Umbilical cord (tissue), 2 donors: ENCODE results near the gene MICAL2. TPM values are rescaled to one million over a fixed set of nuclear protein-coding genes. Genes with fewer than 3 reads are reported as not detected.

Source experiments
- DNase-seq: peaks from one replicate; pipeline ENCODE4 v3.0.0-alpha.2; 2015; ENCODE audit warnings: low spot score
- total RNA-seq: library from RNA; depleted of rRNA; stranded (reverse); fragments of >200 nt; gene quantifications from one replicate; pipeline ENCODE4 v1.2.3, GENCODE V29; 2014; ENCODE audit warnings: low replicate concordance; ENCODE audit not compliant: insufficient read depth

Gene MICAL2
- total RNA-seq, 1 donor from 2014 or later: 59.9 TPM

DNA sequence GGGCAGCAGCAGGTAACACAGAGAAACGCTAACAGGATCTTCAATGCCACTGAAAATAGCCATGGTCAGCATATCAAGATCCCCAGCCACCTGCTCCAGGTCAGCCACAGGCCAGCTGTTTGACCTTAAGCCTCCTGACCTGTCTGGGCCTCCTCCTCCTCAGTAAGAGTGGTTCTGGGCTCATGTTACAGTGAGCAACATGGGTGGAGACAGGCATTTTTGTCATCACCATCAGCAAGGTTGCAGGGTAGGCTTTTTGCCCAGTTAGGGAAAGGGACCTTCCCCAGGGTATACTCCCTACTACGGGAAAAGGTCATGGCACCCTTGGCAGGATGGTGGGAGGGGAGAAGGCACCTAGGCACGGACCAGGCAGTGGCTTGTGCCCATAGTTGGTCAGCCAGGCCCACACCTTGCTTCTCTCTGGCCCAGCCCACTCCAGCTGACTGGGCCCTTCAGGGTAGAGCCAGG is 135.2 kb downstream of the MICAL2 start:
- DNase-seq: no peak

DNA sequence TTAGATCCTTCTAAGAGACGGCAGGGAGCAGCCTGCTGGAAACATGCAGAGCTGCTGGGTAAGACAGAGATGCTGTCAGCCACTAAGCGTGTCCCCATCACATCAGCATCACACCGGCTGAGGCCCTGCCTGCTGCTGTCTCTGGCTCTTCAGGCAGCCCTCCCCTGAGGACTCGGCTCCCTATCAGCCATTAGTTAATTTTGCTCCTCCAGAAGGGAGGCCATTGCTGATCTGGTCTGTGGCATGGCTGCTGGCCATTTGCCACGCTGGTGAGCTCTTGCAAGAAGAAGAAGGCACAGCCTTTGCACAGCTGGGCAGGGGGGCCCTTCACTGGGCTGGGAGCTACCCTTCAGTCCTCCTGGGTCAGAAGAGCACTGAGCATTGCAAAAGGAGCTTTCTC is 135.8 kb downstream of the MICAL2 start:
- no peak for DNase-seq

DNA sequence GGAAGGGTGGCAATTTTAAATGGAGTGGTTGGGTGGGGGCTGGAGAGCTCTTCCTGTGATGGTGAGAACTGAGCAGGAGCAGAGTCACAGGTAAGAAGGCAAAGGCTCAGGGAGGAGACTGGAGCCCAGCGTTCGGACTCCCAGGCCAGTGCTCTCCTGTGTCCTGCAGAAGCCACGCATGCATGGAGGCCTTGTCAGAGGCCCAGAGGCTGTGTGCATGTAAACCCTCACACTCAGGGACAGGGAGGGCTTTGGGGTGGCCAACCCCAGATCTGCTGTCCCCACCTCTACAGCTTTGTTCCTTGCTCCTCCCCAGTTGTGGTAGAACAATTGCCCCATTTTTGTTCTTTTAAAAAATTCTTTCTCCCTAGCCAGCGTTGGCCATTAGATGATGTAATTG is 136.6 kb downstream of the MICAL2 start:
- no peak for DNase-seq

DNA sequence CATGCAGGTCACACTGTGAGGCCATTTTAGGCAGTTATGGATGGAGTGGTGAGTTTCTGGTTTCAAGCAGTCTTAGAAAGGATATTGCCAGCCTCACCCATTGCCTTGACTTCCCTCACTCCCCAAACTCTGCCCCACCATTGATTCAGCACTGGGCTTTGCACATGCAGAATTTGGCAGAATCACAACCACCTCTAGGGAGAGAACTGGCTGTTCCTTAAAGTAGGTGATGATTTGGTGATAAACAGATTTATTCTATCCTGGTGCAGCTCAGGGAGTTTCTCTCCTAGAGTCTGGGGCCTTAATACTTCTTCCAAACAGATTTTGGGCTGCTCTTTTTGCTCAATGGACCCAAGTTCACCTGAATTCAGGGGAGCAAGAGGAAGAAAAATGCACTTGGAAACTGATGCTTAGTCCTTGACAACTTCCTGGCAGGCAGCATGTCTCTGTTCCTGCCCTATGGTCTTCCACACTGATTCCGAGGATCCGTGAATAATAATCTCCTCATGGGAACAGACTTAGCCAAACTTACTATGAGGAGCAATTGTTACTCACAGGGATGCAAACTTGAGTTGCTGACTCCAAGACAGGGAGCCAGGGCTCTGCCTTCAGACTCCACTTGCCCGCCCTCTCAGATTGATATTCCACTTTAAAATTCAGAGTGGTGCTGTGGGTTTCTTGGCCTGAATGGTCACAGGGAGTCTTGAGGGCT is 137.3 kb downstream of the MICAL2 start:
- DNase-seq: no peak

DNA sequence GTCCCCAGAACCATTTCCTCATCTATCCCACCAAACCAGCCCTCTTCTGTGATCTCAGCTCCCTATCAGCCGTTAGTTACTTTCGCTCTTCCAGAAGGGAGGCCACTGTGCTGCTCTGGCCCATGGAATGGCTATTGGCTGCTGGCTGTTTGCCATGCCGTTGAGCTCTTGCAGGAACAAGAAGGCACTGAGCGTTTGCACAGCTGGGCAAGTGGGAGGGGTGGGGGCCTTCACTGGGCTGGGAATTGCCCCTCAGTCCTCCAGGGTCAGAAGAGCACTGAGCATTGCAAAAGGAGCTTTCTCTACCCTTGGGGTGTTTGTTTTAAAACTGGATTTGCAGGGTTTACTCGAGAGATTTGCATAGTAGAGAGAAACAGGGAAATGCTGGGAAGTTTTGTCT is 137.9 kb downstream of the MICAL2 start:
- DNase-seq: peak; percentile 61

DNA sequence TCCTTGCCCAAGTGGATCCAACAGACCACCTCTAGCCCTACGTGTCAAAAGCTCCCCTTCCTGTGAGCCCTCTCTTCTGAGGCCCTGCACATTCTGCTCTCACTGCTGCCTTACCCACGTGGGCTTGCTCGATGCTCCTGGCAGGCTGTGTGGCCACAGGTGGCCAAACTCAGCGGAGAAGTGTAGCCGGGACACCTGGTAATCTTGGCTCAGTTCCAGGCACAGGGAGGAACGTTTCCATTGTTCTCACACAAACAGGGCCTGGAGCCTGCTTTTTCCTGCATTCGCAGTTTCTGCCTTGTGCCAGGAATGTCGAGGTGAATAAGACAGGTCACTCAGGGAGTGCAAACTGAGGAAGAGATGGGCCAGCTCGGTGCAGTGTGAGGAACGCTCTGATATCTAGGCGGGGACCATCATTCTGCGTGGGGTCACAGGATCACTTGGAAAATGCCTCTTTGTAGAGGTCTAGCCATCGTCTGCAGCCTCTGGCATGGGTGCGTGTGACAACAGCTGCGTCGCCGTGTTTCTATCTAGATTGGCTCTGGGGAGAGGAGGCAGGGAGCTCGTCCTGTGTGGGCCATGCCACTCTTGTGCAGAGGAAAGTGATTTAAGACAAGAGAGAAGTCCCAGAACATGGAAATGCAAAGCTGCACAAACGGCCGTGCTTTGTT is 139.3 kb downstream of the MICAL2 start:
- no peak for DNase-seq

DNA sequence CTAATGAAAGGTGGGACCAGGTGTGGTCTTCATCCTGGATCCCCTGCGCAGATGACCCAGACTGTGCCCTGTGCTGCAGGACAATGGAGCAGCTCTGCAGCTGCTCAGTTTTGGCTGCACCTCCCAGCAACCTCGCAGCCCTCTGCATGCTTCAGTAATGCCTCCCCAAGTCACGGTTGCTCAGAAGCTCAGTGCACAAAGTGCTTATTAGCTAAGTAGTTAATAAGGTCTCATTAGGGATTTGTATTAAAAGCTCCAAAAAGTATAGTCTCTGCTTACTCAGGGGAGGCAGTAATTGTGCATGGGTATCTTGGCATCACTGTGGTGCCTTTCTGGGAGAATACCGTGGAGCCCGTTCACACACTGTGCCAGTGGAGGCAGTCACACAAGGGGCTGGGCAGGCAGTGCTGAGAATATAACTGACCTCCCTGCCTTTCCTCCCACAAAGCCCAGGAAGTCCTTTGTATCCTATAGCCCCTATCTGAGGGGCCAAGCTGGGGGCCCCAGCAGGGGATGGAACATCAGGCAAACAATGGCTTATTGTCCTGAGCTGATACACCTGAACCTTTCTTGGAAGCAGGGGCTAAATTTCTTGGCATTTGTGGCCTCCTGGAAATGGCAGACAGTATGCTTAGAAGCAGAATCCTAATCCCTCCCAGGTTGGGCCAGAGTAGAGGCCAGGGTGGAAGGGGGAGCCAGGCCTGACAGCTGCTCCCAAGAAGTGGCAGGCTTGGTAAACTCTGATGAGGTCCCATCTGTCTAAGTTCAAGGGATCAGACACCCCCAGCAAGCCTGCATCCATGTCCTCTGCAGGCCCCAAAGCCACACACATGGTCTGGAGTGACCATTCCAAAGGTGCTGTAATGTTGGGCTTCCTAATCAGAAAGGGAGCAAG is 141.5 kb downstream of the MICAL2 start:
- DNase-seq: no peak

DNA sequence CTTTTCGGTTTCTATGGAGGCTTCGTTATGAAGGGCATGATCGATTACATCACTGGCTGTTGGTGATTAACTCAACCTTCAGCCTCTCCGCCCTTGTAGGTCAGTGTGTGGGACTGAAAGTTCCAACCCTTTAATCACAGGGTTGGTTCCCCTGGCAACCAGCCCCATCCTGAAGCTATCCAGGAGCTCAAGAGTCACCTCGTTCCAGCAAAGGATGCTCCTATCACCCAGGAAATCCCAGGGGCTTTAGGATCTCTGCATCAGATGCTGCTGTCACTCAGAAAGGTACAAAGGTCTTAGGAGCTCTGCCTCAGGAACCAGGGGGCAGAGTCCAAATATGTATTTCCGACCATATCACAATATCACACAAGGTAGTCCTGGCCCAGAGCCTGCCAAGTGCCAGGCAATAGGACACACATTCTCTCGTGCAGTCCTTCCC is 143.5 kb downstream of the MICAL2 start:
- DNase-seq: no peak

DNA sequence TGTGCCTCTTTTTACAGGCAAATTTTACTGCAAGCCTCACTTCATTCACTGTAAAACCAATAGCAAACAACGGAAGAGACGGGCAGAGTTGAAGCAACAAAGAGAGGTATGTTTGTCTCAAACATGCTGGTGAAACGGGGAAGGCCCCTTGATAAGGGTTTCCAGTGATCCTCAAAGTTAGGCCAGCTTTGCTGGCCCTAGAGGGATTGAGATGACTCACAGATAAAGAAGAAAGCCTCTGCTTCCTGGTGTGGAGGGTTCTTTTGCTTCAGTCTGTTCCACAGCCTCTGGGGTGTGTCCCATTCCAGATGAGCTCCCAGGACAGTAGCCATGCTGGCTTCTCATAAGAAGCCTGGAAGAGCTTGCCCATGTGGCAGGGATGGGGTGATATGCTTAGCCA is 148.1 kb downstream of the MICAL2 start:
- DNase-seq: peak; percentile 93

DNA sequence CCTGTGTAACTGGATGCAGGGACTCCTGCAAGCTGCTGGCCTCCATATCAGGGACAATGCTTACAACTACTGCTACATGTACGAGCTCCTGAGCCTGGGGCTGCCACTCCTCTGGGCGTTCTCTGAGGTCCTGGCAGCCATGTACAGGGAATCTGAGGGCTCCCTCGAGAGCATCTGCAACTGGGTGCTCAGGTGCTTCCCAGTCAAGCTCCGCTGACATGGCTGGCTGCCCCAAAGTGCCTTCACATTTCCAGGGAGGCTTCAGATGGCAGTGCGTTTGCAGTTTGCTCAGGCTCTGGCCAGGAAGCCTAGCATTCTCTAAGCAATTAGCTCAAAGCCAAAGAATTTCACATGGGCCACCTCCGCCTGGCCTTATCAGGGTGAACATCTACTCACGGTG is 149.6 kb downstream of the MICAL2 start:
- DNase-seq: no peak

DNA sequence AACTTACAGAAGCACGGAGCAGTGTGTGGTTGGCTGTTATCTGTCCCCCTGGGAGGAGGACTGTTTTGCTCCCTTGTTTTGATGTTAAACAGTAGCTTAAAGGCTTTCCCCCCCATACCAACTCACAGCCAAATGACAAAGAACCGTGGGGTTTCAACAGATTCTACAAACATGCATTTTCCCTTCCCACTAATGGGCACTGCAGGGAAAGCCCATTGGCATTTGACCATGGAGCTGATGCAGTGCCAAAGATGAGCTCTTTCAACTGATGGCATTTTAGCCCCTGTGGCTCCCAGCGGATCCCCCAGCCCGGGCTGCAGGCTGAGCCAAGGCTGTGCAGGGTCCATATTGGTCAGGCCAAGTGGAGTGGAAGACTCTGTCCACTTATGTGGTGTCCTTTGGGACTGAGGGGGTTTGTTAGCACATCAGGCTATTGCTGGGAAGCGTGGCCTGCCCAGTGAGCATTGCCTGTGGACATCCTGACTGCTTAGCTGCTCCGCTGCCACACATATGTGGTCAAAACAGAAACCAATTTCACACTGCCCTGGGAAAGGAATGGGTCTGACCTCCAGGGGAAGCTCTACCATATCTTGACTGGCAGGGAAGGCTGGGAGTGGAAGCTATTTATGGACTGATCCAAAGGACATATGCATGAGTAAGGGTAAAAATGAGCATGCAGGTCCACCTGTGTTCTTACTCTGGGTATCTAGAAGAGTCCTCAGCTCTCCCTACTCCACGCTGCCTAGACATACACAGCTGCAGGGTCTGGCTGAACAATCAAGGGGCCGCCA is 150.5 kb downstream of the MICAL2 start:
- no peak for DNase-seq

DNA sequence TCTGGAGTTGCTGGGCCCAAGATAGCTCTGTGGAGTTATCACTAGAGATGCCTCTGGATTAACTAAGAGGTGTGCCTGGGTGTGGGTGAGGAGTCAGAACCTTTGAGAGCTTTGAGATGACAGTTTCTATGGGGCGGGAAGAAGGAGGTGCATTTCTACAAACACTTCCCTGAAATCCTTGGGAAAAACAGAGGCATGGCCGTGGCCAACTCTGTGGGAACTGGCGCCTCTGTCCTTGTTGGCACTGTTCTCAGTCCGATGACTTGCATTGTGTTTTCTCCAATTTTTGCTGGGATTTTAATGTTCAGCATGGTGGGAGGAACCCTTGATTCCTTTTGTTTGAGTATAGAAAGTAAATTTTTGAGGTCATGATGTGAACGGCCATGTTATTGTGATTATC is 151.2 kb downstream of the MICAL2 start:
- no peak for DNase-seq

DNA sequence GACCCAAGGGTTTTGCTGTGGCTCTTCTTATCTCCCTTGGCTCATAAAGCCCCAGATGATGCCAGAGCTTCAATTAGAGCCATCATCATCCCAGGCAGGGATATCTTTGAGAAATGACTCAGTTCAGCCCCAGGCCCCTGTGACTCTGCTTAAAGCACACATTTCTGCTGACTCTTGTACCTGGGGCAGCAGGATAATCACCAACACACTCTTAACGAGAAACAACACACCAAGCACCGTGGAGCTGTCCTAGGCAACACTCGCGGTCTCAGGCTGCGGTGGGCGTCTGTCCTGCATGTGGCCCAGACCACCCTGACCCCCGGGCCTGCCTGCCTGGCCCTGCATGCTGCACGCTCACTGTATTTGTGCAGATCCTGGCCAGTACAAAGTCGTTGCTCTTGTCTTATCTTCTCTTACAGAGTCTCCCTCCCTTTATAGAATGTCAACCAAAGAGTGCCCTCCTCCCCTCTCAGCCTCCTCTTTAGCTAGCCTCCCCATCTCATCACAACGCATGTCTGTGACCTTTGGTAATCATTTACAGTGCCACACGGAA is 152.8 kb downstream of the MICAL2 start:
- DNase-seq: peak; percentile 96

DNA sequence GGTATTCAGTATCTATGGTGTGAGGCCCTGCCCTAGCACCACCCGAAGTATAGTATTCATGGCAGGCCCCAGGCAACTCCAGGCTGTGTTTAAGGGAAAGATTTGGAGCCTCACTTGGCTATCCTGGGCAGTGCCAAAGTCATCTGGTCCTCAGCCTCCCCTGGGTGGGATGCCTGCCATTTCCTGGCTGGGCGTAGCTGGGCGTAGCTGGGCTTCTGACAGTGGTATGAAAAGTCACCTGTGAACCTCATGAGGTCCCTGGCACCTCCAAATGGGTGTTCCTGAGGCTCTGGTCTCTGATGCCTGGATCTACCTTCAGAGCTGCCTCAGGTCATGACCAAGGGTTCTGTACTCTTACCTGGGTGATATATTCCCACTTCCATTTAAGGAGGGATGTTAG is 154.0 kb downstream of the MICAL2 start:
- no peak for DNase-seq

DNA sequence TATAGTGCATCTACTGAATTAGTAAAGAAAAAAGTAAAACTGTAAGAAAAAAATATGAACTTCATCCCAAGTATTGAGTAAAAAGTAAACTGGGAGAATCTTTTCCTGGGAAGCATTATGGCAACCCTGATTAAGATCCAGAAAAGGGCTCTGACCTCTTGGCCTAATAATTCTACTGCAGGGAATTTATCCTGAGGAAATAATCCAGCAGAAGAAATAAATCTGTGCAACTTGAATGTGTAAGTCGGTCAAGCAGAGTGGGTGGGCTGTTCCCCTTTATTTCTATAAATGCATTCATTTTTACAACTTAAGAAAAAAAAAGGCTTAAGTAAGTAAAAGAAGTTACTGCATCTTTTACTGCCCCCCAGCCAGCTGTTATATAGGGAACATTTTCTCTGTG is 155.7 kb downstream of the MICAL2 start:
- DNase-seq: no peak

DNA sequence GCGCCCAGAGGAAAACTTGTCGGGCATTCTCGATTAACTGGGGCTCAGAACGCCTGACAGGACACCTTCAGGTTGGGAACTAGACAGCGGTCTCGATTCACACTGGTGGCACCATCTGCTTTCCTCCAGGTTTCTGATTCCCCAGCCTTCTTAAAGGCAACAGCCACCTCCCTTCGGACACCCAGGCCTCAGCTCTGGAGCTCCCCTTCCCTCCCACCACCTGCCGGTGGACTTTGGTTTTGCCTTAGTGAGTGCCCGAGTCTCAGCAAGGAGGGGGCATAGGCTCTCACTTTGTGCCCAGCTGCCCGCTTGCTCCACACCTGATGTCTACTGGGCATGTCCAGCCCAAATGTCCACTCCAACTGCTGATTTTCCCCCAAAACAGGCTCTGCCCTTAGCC is 156.6 kb downstream of the MICAL2 start:
- DNase-seq: no peak

DNA sequence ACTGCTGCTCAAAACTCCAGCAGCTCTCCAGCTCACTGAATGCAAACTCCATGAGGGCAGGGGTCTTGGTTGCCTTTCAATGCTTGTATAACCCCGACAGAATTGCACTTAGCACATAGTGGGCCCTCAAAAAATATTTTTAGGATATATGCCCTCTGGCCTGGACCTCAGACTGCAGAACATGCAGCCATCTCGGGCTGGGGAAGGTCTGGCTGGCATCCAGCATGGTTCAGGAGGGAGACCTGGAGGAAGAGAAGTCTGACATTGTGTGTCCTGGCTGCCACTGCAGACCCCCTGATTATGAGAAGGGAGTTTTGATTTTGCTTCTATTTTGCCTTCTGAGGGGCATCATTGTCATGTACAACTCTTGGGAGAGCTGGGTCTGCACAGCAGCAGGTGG is 157.5 kb downstream of the MICAL2 start:
- DNase-seq: no peak

DNA sequence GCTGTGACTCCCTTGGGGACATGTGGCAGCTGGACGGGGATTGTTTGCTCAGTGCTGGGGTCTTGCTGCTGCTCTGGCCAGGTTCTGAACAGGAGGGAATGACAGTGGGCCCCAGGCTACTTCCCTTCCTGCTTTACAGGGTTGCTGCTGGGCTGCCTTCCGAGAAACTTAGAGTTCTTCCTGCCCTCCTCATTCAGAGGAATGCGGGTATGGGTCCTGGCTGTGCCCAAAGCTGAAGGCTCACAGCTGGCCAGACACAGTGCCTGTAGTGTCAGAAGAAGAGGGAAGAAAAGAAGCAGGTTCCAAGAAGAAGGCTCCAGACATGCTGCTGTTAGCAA is 158.7 kb downstream of the MICAL2 start:
- DNase-seq: peak; percentile 94

DNA sequence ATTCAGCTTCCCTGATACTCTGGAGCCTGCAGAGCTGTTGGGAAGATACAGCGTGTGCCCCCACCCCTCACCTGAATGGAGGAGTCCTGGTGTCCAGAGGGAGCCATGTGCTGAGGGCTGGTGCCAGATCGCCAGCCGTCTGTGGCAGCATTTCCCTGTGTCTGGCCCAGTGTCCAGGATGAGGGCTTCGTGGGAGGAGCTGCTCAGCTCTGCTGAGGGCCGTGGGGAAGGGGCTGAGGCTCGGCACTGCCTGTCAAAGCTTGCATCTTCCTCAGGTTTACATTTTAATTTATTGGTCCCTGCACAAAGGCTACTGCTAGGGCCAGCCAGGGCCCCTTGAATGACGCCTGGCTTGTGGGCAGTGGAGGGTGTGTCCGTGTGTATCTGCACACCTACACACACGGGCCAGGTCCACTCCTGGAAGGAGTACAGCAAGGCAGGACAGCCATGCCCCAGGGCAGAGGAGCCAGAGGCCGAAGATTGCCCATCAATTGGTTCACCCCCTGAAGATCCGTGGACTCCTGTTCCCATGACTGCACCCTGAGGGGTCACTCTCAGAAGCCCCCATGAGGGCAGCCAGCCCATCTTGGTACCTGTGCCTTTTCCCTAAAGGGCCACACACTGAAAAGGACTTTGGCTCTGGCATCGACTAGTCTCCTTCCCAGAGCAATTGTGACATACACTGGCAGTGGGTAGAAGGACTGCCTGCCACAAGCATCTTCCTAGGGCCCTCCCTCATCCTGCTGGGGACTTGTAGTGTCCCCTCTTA is 159.2 kb downstream of the MICAL2 start:
- no peak for DNase-seq

DNA sequence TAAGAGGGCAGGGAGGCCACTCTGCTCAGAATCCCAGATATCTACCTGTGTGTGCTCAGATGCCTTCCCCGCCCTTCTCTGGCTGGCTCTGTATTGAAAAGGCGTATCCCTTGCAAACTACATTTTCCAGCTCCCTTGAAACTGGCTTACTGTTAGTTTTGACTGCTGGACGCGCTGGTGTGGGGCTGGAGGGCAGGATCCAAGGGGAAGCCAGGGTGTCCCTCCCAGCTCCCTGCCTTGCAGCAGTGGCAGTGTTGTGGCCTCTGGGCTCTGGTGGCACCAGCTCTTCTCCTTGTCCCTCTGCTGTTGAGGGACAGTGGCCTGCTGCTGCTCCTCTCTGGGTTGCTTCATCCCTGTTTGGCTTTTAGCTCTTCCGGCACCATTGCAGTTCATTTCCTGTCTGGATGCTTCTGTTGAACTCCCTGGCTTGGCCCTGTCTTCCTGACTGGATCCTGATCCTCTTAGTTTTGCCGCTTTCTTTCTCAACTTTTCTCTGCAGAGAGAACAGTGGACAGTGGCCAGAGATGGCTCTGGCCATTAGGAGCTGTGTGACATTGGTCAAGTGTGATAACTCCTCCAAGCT is 159.9 kb downstream of the MICAL2 start:
- peak; percentile 87 for DNase-seq
